Measurements from ENCODE around the gene OBP2B. TPM values are rescaled to one million over a fixed set of nuclear protein-coding genes. Genes with fewer than 3 reads are reported as not detected.
A peak's percentile ranks its signal among the peaks of the same experiment; 100 is the strongest.

OBP2B gene
- total RNA-seq, 6 donors from 2014 or later: not detected

DNA sequence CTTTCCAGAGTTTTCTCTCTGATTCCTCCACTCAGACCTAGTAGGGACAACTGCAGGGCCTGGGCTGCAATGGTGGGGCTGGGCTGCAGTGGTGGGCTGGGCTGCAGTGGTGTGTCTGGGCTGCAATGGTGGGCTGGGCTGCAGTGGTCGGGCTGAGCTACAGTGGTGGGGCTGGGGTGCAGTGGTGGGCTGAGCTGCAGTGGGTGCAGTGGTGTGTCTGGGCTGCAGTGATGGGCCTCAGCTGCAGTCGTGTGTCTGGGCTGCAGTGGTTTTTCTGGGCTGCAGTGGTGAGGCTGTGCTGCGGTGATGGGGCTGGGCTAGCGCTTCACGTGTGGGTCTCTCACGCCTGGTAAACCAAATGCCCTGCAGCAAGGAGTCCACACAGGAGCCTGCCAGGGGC is 38.6 kb upstream of the OBP2B start:
- Histone ChIP-seq H3K9me3 (no peaks in the 10 kb centered on the region), H3K27ac (no peak overlapping the region), H3K4me1 (peaks cover 3 to 18% (median 11%) of the 10 kb centered on the region in 4 donors), H3K4me3 (no peak overlapping the region), H3K27me3 (no peaks in the 10 kb centered on the region), H3K36me3 (no peaks in the 10 kb centered on the region)
- DNase-seq (peak in 1 of 2 donors; percentile 36), ATAC-seq (ENCODE audit: low FRiP score in 2 of 2) (no peak)
- WGBS, 2 donors: 79% methylated on average over 5 of the region's 6 CpGs; no CpG with 5 or more reads in 1 of the 2 donors
- TF ChIP-seq POLR2A (IDR thresholded peaks at IDR 0.05): no peak

DNA sequence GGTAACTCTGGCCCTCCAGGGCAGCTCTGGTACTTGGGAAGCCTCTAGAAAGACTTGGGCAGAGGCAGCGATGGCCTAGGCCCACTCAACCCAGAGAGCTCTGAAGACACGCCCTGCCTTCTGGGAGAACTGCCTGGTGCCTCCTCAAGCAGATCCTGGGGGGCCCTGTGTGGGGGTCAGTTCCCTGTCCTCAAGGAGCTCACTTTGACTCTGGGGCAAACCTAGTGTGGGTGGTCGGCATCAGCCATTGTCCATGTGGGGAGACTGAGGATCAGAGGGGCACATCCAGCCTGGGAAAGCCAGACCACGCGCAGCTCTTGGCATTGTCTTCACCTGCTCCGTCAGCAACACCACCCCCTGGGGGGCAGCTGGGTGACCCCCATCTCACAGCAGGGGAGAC is 37.9 kb upstream of the OBP2B start:
- H3K9me3 ChIP-seq: no peaks in the 10 kb centered on the region
- peak in 1 of 2 donors; percentile 27 for ATAC-seq (ENCODE audit: low FRiP score in 2 of 2)
- H3K27me3 ChIP-seq: no peaks in the 10 kb centered on the region
- no peak overlapping the region for H3K4me3 ChIP-seq
- H3K4me1 ChIP-seq: peaks cover 0 to 14% (median 8%) of the 10 kb centered on the region in 4 donors
- H3K36me3 ChIP-seq: no peaks in the 10 kb centered on the region
- DNase-seq: no peak
- 94% methylated on average over 5 of the region's 6 CpGs; no CpG with 5 or more reads in 1 of the 2 donors for WGBS, 2 donors
- peak overlapping the region in 1 of 4 donors; percentile 33 for H3K27ac ChIP-seq
- TF ChIP-seq POLR2AphosphoS5 (IDR thresholded peaks at IDR 0.05) (no peak), POLR2A (IDR thresholded peaks at IDR 0.05) (no peak), EP300 (IDR thresholded peaks at IDR 0.05) (no peak)
- TF ChIP-seq, protein P1, sequence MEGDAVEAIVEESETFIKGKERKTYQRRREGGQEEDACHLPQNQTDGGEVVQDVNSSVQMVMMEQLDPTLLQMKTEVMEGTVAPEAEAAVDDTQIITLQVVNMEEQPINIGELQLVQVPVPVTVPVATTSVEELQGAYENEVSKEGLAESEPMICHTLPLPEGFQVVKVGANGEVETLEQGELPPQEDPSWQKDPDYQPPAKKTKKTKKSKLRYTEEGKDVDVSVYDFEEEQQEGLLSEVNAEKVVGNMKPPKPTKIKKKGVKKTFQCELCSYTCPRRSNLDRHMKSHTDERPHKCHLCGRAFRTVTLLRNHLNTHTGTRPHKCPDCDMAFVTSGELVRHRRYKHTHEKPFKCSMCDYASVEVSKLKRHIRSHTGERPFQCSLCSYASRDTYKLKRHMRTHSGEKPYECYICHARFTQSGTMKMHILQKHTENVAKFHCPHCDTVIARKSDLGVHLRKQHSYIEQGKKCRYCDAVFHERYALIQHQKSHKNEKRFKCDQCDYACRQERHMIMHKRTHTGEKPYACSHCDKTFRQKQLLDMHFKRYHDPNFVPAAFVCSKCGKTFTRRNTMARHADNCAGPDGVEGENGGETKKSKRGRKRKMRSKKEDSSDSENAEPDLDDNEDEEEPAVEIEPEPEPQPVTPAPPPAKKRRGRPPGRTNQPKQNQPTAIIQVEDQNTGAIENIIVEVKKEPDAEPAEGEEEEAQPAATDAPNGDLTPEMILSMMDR (IDR thresholded peaks at IDR 0.05): no peak

DNA sequence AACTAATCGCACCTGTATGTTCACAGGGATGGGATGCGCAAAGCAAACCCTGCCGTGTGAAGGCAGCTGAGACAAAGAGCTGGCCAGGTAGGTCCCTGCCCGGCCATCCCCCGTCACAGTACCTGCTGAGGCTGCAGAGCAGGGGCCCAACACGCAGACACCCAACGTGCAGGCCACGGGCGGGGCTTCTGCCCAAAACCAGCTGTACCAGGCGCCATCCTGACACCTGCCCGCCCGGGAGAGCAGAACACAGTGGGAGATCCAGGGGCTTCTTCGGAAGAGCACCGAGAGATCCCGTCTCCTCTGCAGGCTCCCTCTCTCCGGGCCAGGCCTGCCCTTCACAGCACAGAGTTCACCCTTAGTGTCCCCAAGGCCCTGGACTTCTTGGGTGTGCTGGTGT is 37.5 kb upstream of the OBP2B start:
- Histone ChIP-seq H3K36me3 (no peaks in the 10 kb centered on the region), H3K4me3 (no peak overlapping the region), H3K27me3 (no peaks in the 10 kb centered on the region), H3K9me3 (no peaks in the 10 kb centered on the region), H3K27ac (peak overlapping the region in 1 of 4 donors; percentile 33), H3K4me1 (peaks cover 0 to 13% (median 4%) of the 10 kb centered on the region in 4 donors)
- TF ChIP-seq, protein P1 (IDR thresholded peaks at IDR 0.05): no peak
- TF ChIP-seq POLR2A (IDR thresholded peaks at IDR 0.05) (no peak), EP300 (IDR thresholded peaks at IDR 0.05) (no peak)
- ATAC-seq (ENCODE audit: low FRiP score in 2 of 2) (no peak), DNase-seq (peak in 1 of 2 donors; percentile 61)
- 89 to 90% methylated on average over 14 to 16 of the region's 16 CpGs for WGBS, 2 donors

DNA sequence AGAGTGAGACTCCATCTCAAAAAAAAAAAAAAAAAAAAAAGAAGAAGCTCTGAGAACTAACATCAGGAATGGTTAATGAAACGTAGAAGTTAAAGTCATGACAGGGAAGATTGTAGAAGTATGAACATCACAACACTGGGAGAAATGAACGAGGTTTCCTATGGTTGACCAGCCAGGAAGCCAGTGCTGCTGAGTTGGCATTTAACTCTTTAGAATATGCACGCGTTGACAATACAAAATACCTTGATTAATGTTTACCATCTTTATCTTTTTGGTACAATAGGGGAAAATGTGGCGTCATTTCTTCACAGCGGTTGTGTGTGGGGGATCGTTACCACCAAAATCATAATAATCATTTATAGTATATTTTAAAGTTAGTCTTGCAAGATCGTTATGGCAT is 33.9 kb upstream of the OBP2B start:
- Histone ChIP-seq H3K4me1 (peaks cover 17 to 18% (median 17%) of the 10 kb centered on the region in 4 donors), H3K4me3 (no peak overlapping the region), H3K36me3 (no peaks in the 10 kb centered on the region), H3K27ac (no peak overlapping the region), H3K27me3 (no peaks in the 10 kb centered on the region), H3K9me3 (no peaks in the 10 kb centered on the region)
- WGBS, 2 donors: 55 to 65% methylated on average over 8 of the region's 8 CpGs
- TF ChIP-seq POLR2A (IDR thresholded peaks at IDR 0.05): no peak
- no peak for TF ChIP-seq EP300 (IDR thresholded peaks at IDR 0.05)
- TF ChIP-seq, protein P1 (IDR thresholded peaks at IDR 0.05): no peak
- TF ChIP-seq POLR2AphosphoS5 (IDR thresholded peaks at IDR 0.05): no peak
- no peak for DNase-seq
- no peak for ATAC-seq (ENCODE audit: low FRiP score in 2 of 2)

DNA sequence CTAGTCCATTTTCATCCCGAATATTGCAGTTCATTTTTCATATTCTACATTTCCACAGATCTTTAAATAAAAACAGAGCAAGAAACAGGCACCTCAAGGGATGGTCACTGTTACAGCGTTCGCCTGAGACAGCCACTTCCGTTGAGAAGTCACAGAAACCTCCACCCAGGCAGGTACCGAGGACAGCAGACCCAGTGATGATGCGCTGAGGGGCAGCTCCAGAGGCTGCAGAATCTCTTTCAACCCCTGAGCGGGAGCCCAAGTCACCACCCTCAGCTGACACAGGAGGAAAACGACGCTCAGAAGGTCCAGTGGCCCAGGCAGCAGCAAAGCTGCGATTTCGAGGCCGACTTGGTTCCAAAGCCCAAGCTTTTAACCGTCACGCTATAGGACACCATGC is 33.2 kb upstream of the OBP2B start:
- no peak for DNase-seq
- Histone ChIP-seq H3K4me3 (no peak overlapping the region), H3K4me1 (peaks cover 22 to 24% (median 23%) of the 10 kb centered on the region in 4 donors), H3K27ac (no peak overlapping the region), H3K36me3 (no peaks in the 10 kb centered on the region), H3K27me3 (no peaks in the 10 kb centered on the region), H3K9me3 (no peaks in the 10 kb centered on the region)
- TF ChIP-seq, protein P1 (IDR thresholded peaks at IDR 0.05): no peak
- TF ChIP-seq POLR2A (IDR thresholded peaks at IDR 0.05) (no peak), POLR2AphosphoS5 (IDR thresholded peaks at IDR 0.05) (no peak), EP300 (IDR thresholded peaks at IDR 0.05) (no peak)
- no peak for ATAC-seq (ENCODE audit: low FRiP score in 2 of 2)
- 89 to 90% methylated on average over 14 of the region's 14 CpGs for WGBS, 2 donors
